ENCODE results near the gene LNX1.
"Not testable (repeated sequence)": the region's sequence is repeated elsewhere in the genome, so short reads cannot be mapped to it uniquely, and the experiment has no call there.

LNX1 gene

GRCh38 chr4:53497487-53498244 is 93.6 kb downstream of the LNX1 start:
- no peak for DNase-seq (ENCODE audit: low read depth, low spot score)

DNA sequence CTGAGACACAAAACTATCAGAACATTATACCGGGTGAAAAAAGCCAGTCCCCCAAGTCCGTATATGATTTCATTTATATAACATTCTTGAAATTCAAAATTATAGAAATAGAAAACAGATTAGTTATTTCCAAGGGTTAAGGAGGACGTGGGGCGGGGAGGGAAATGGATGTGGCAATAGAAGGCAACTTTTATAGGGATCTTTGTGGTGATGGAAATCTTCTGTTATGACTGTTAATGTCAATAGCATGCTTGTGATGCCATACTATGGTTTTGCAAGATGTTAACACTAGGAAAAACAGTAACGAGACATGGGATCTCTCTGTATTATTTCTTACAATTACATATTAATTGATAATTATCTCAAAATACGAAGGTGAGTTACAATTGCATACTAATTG is 96.4 kb downstream of the LNX1 start:
- no peak for DNase-seq (ENCODE audit: low read depth, low spot score)

DNA sequence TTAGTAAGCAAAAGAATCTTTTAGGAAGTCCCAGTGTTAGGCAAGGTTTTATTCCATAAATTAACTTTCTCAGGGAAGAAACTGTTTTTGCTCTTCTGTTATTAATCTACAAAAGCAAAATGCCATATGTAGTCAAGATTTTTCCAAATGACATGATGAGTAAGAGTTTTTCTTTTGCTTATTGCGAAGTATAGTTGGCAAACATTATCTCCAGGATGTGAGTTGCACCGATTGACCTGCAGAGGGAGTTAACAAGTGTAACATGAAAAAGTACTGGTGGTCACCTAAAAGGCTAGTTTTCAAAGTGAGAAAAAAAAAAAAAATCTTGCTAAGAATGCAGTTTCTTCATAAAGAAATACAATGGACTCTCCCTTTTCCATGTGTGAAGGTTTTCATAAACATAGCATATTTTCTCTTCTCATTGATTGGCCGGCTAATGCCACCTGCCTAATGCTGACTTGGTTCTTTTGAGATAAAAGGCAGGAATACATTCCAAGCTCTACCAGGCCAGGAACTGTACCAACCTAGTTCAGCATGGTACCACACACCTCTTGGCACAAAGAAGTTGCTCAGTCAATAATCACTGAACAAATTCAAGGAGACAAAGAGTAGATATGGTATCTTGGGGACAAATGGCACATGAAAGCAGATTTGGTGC is 100.2 kb downstream of the LNX1 start:
- DNase-seq (ENCODE audit: low read depth, low spot score): no peak

DNA sequence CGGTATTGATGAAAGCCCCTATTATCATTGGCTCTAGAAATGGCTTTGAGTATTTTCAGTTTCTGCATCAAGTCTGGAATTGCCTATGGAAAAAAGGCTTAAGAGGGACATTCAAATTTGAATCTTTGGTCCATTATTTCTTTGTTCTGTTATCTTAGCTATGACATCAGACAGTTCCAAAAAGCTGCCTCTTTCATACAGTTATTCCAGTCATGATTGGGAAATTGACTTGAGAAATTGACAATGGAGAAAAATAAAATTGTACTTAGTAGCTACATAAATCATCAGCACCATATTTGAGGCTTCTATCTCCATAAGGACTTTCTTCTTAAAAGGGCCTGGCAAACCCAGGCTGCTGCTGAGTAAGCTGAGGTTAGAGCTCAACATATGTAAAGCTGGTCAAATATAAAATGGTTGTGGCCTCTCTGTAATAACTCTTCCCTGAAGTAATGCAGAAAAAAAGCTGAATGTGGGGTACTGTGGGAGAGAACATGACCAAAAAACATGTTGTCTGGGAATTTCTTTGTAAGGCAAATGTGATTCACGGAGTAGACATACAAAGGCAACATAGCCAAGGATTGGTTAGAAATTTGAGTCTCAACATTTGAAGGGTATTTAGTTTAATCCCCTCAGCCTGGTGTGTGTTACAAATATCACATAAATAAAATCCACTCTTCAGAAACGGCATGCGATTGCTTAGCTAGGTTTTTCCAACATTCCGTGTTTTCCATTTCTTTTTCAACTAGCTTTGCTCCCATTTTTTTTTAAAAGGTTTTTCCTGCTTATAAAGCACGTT is 100.9 kb downstream of the LNX1 start:
- DNase-seq (ENCODE audit: low read depth, low spot score): no peak

DNA sequence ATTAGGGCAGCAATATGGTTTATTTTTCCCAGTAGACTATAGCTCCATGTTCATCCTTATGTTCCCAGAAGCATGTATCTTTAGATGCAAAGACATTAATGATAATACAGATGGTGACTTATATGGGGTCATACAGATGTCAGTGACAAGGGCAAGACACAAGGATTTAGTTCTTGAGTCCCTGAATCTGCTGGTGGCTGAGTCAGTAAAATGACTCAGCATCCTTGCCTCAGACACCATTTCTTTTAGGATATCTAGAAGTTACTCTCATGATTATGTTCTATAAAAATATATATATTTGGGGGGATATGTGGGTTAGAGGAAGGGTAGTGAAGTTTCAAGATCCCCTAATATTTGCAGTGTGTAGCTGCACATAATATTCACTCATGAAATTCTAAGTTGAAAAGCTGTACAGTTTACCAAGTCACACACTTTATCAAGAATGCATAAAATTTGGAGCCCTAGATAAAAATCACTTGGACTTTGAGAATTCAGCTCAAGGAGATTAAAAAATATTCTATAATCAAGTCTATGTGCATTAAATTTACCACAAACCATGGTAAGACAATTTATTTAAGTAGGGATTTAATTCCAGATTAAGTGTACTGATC is 101.9 kb downstream of the LNX1 start:
- no peak for DNase-seq (ENCODE audit: low read depth, low spot score)

GRCh38 chr4:53487766-53488165 is 103.5 kb downstream of the LNX1 start:
- DNase-seq (ENCODE audit: low read depth, low spot score): no peak

DNA sequence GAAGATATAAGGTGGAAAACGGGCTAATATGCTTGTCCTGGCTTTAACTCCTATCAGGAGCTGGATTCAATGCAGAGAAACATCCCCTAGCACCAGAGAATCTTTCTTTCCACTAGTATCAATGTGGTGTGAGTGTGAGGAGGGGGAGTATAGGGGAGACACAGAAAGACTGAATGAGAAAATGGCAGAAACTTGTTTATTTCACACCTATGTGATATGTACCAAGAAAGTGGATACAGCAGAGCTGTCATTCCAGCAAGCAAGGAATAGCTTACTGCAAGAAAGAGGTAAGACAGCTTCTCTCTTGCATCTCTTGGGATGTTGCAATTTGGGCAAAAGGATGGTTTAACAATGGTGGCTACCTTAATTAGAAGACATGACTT is 105.6 kb downstream of the LNX1 start:
- DNase-seq (ENCODE audit: low read depth, low spot score): no peak

- DNase-seq (ENCODE audit: low read depth, low spot score): no peak
Measured at GRCh38 chr4:53484911-53485657, 106.2 kb downstream of the LNX1 start.

DNA sequence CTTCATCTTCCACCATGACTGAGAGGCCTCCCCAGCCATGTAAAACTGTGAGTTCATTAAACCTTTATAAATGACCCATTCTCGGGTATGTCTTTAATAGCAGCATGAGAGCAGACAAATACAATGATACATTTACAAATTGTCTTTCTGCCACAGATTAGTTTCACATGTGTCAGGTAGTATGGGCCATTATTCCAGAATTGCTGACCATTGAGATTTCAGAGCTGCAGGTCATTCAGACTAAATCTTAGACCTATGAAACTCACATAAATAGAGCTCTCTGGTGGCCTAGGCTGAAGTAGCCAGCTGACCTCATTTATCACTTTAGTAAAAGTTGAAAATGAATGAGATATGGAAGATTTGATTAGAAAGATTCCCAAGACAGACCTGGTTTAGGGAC is 108.0 kb downstream of the LNX1 start:
- no peak for DNase-seq (ENCODE audit: low read depth, low spot score)

- DNase-seq (ENCODE audit: low read depth, low spot score): no peak
Measured at GRCh38 chr4:53481586-53481985, 109.7 kb downstream of the LNX1 start.

- DNase-seq (ENCODE audit: low read depth, low spot score): no peak
Measured at GRCh38 chr4:53480909-53481308, 110.4 kb downstream of the LNX1 start.

DNA sequence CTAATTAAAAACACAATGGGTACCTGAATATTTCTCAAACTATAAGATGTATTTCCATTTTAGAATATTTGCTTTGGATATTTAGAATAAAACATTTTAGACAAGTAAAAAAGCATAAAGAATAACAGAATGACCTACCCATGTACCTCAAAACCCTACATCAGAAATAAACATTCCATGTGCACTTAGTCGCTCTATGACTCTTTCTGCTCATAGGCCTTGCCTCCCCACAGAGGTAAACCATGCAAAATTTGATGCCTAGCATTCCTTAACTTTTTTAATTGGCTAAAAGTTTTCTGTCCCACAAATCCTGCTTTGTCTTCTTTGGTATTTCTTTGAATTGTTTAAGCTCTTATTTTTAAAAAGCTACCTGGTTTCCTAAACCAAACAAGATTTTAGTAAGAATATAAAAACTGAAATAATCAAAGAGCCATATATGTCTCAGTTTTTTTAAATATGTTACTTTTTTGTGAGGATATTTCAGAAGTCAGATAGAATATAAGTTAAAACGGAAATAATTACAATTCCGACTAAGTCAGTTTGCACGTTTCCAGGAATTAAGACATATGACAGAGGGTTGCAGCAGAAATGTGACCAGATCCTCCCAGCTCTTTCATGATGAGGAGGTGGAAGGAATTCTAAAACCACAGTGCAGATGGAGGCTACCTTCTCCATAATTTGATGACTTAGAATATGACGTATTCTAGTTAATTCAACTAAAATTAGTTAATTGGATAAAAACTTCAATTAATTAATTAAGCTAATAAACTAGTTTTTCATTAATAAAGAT is 111.4 kb downstream of the LNX1 start:
- no peak for DNase-seq (ENCODE audit: low read depth, low spot score)

GRCh38 chr4:53478671-53479456 is 112.4 kb downstream of the LNX1 start:
- DNase-seq (ENCODE audit: low read depth, low spot score): no peak

- DNase-seq (ENCODE audit: low read depth, low spot score): no peak
Measured at GRCh38 chr4:53477636-53478035, 113.7 kb downstream of the LNX1 start.

DNA sequence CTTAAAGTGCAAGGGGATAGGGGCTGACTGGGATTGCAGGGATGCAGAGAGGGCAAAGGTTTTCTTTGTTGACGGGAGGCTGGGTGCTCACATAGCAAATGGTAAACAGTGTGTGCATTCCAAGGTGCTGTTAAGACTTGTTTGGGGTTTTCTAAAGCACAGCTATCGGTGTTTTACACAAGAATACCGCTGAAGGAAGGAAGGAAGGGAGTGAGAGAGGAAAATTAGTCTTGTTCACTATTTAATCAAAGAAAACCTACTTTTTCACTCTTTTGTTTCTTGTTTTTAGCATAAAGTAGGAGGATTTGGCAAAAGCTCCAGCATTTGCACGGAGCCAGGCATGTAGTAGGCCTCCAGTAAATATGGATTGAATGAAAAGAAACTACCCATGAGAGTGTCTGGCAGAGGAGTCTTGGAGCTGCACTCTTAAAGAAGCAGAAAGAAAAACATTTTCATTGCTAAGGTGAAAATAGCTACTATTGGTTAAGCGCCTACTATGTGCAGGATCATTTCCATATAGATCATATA is 114.2 kb downstream of the LNX1 start:
- no peak for DNase-seq (ENCODE audit: low read depth, low spot score)

- DNase-seq (ENCODE audit: low read depth, low spot score): no peak
Measured at GRCh38 chr4:53476232-53477037, 114.9 kb downstream of the LNX1 start.

- not testable (repeated sequence) for DNase-seq (ENCODE audit: low read depth, low spot score)
Measured at GRCh38 chr4:53466576-53466975, 124.7 kb downstream of the LNX1 start.

GRCh38 chr4:53465891-53466290 is 125.4 kb downstream of the LNX1 start:
- no peak for DNase-seq (ENCODE audit: low read depth, low spot score)

- no peak for DNase-seq (ENCODE audit: low read depth, low spot score)
Measured at GRCh38 chr4:53465281-53465680, 126.0 kb downstream of the LNX1 start.
